HG02623 (cell line): Measurements from ENCODE around the gene SDCBP2.

Experiments
- ATAC-seq: cut with Tn5 transposase; IDR thresholded peaks from one replicate; pipeline ENCODE4 v1.9.1; 2021; ENCODE audit warnings: moderate library complexity; ENCODE audit not compliant: unreplicated experiment

SDCBP2 gene

GRCh38 chr20:1331801-1332453, 3.0 kb upstream of the SDCBP2 start:
- ATAC-seq: no peak

- ATAC-seq: no peak
Observed at GRCh38 chr20:1331101-1331500, 2.2 kb upstream of the SDCBP2 start.

- ATAC-seq: no peak
Observed at GRCh38 chr20:1330075-1330830, 1.3 kb upstream of the SDCBP2 start.

GRCh38 chr20:1327827-1328679, 886 bp downstream of the SDCBP2 start:
- no peak for ATAC-seq

- no peak for ATAC-seq
Observed at GRCh38 chr20:1327241-1327653, 1.7 kb downstream of the SDCBP2 start.

GRCh38 chr20:1326031-1326930, 2.7 kb downstream of the SDCBP2 start:
- ATAC-seq: no peak

- ATAC-seq: peak; percentile 79
Observed at GRCh38 chr20:1325173-1326030, 3.5 kb downstream of the SDCBP2 start.

GRCh38 chr20:1324598-1325172, 4.3 kb downstream of the SDCBP2 start:
- no peak for ATAC-seq

- ATAC-seq: no peak
Observed at GRCh38 chr20:1323830-1324597, 4.9 kb downstream of the SDCBP2 start.

- ATAC-seq: no peak
Observed at GRCh38 chr20:1323256-1323655, 5.7 kb downstream of the SDCBP2 start.

GRCh38 chr20:1322511-1323245, 6.3 kb downstream of the SDCBP2 start:
- no peak for ATAC-seq

GRCh38 chr20:1321654-1321939, 7.3 kb downstream of the SDCBP2 start:
- no peak for ATAC-seq

GRCh38 chr20:1320902-1321653, 7.9 kb downstream of the SDCBP2 start:
- ATAC-seq: no peak

GRCh38 chr20:1320016-1320415, 8.9 kb downstream of the SDCBP2 start:
- ATAC-seq: no peak

- ATAC-seq: no peak
Observed at GRCh38 chr20:1319462-1319861, 9.5 kb downstream of the SDCBP2 start.

- ATAC-seq: no peak
Observed at GRCh38 chr20:1319051-1319450, 9.9 kb downstream of the SDCBP2 start.

- no peak for ATAC-seq
Observed at GRCh38 chr20:1317545-1318255, 11.2 kb downstream of the SDCBP2 start.
